Left ventricle myocardium superior (tissue), 1 donor: ENCODE measurements around the gene EZH1. TPM values are rescaled to one million over a fixed set of nuclear protein-coding genes. Genes with fewer than 3 reads are reported as not detected.
"Not testable (repeated sequence)": the region's sequence is repeated elsewhere in the genome, so short reads cannot be mapped to it uniquely, and the experiment has no call there.

ENCODE experiments used
- ATAC-seq: fragments of 200-7000 bp; cut with Tn5 transposase; one replicate; pipeline ENCODE4 v1.9.1; 2020; ENCODE audit warnings: mild to moderate bottlenecking, moderate library complexity
- DNase-seq: peaks from one replicate; pipeline ENCODE4 v3.0.0-alpha.2; 2020
- intact Hi-C: fragments of 100-400 bp; cut with micrococcal nuclease; formaldehyde crosslinking; loops from one replicate; pipeline ENCODE4 v1.11.0; 2022
- total RNA-seq: library from RNA; stranded (reverse); fragmentation: NEBNext Ultra II Directional; extraction: Animal tissue kit (Norgen Biotek cat#: 25700); gene quantifications from one replicate; pipeline ENCODE4 v1.2.1, GENCODE V29; 2021
- donor health status: DM: no; HTN: yes; CAD: no; lungs with severe emphysema.

The EZH1 gene
- total RNA-seq, 1 donor from 2014 or later, result 49.6 TPM

GRCh38 chr17:42743595-42744282, 1.1 kb downstream of the EZH1 start:
- no peak for ATAC-seq
- DNase-seq, result no peak
- intact Hi-C loops, result no loop called here

- DNase-seq, ATAC-seq, intact Hi-C loops: not testable (repeated sequence)
Observed at GRCh38 chr17:42742916-42743315, 1.9 kb downstream of the EZH1 start.

- ATAC-seq, result no peak
- intact Hi-C loops, result no loop called here
Observed at GRCh38 chr17:42740699-42741098, 4.1 kb downstream of the EZH1 start.

GRCh38 chr17:42725143-42725542, 19.7 kb downstream of the EZH1 start:
- ATAC-seq (no peak), DNase-seq (no peak)
- intact Hi-C loops, result loop anchor here (10.0 kb wide), 1 partner anchor 100 kb away; the partner anchor contains the start of gene BECN1

More at GRCh38 chr17:42740699-42741098, 4.1 kb downstream of the EZH1 start:
- DNase-seq, result no peak

GRCh38 chr17:42723636-42724035, 21.2 kb downstream of the EZH1 start:
- ATAC-seq (no peak), DNase-seq (no peak)
- intact Hi-C loops, result loop anchor here (10.0 kb wide), 1 partner anchor 101 kb away; the partner anchor contains the start of gene BECN1

GRCh38 chr17:42720996-42721583, 23.8 kb downstream of the EZH1 start:
- ATAC-seq, result peak; percentile 73
- intact Hi-C loops, result loop anchor here (10.0 kb wide), 1 partner anchor 104 kb away; the partner anchor contains the start of gene BECN1
- DNase-seq, result no peak

GRCh38 chr17:42709561-42709960, 35.3 kb downstream of the EZH1 start:
- intact Hi-C loops, result no loop called here
- ATAC-seq, result no peak

GRCh38 chr17:42708588-42708987, 36.3 kb downstream of the EZH1 start:
- DNase-seq, result no peak
- no peak for ATAC-seq
- intact Hi-C loops, result no loop called here

More at GRCh38 chr17:42709561-42709960, 35.3 kb downstream of the EZH1 start:
- no peak for DNase-seq

GRCh38 chr17:42706732-42707131, 38.1 kb downstream of the EZH1 start:
- no peak for DNase-seq
- intact Hi-C loops, result no loop called here
- ATAC-seq, result no peak

- intact Hi-C loops, result no loop called here
- no peak for DNase-seq
Observed at GRCh38 chr17:42704837-42705494, 39.9 kb downstream of the EZH1 start.

GRCh38 chr17:42704490-42704836, 40.4 kb downstream of the EZH1 start:
- ATAC-seq (no peak), DNase-seq (no peak)
- intact Hi-C loops, result no loop called here

More at GRCh38 chr17:42704837-42705494, 39.9 kb downstream of the EZH1 start:
- no peak for ATAC-seq

GRCh38 chr17:42702446-42702845, 42.4 kb downstream of the EZH1 start:
- ATAC-seq (no peak), DNase-seq (no peak)
- intact Hi-C loops, result no loop called here

GRCh38 chr17:42700586-42701289, 44.1 kb downstream of the EZH1 start:
- intact Hi-C loops, result no loop called here
- DNase-seq, result no peak
- ATAC-seq, result no peak

- DNase-seq (no peak), ATAC-seq (no peak)
- intact Hi-C loops, result no loop called here
Observed at GRCh38 chr17:42699415-42699740, 45.5 kb downstream of the EZH1 start.

GRCh38 chr17:42698736-42699414, 46.0 kb downstream of the EZH1 start:
- peak; percentile 38 for DNase-seq
- ATAC-seq, result peak; percentile 85
- intact Hi-C loops, result no loop called here

- intact Hi-C loops, result no loop called here
- DNase-seq, result no peak
- no peak for ATAC-seq
Observed at GRCh38 chr17:42697108-42697811, 47.6 kb downstream of the EZH1 start.

- intact Hi-C loops, result no loop called here
- DNase-seq (peak; percentile 23), ATAC-seq (no peak)
Observed at GRCh38 chr17:42695500-42695899, 49.3 kb downstream of the EZH1 start.

- DNase-seq, result no peak
- intact Hi-C loops, result no loop called here
- ATAC-seq, result no peak
Observed at GRCh38 chr17:42694524-42694923, 50.3 kb downstream of the EZH1 start.

- intact Hi-C loops, result no loop called here
- ATAC-seq (no peak), DNase-seq (no peak)
Observed at GRCh38 chr17:42692489-42692888, 52.4 kb downstream of the EZH1 start.
